Measurements from ENCODE around the gene MYH14. TPM values are rescaled to one million over a fixed set of nuclear protein-coding genes. Genes with fewer than 3 reads are reported as not detected.
A peak's percentile ranks its signal among the peaks of the same experiment; 100 is the strongest.

The MYH14 gene
- polyA plus RNA-seq, 3 donors: not detected

DNA sequence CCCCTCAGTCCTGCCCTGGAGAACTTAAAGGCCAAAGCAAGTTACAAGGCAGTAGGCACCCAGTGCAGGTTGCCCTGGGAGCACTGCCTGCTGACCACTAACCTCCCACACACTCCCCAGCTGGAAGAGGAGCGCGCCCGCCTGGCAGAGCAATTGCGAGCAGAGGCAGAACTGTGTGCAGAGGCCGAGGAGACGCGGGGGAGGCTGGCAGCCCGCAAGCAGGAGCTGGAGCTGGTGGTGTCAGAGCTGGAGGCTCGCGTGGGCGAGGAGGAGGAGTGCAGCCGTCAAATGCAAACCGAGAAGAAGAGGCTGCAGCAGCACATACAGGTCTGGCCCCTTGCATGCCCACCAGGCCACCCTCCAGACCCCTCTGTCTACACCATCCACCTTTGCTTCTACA lies 64.6 kb downstream of the MYH14 start:
- no peak overlapping the region for H3K4me3 Mint-ChIP-seq
- H2AFZ ChIP-seq (ENCODE audit: insufficient read depth, low read depth, low read length, poor library complexity, severe bottlenecking): no peak overlapping the region

DNA sequence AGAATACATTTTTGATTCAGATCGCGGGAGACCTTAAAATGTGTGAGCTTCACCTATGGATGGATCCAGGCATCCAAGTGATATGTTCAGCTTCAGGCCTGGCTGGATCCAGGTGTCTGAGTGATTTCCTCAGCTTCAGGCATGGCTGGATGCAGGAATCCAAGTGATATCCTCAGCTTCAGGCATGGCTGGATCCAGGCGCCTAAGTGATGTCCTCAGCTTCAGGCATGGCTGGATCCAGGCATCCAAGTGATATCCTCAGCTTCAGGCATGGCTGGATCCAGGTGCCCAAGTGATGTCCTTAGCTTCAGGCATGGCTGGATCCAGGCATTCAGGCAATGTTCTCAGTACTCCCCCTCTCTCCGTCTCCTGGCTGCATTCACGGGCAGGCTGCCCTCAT lies 65.1 kb downstream of the MYH14 start:
- Histone ChIP-seq H3K4me2 (replicated peaks; ENCODE audit: extremely low read depth, low read length, poor library complexity, severe bottlenecking) (no peak overlapping the region), H4K20me1 (ENCODE audit: insufficient read depth, low read length) (no peaks in the 10 kb centered on the region), H3K4me1 (ENCODE audit: control insufficient read depth in 1 of 2, insufficient read depth in 2 of 2, low read length in 2 of 2) (no peaks in the 10 kb centered on the region), H3K9ac (ENCODE audit: insufficient read depth, low read length, poor library complexity, severe bottlenecking) (no peak overlapping the region), H2AFZ (ENCODE audit: insufficient read depth, low read depth, low read length, poor library complexity, severe bottlenecking) (no peak overlapping the region), H3K4me3 (replicated peaks in 1 of 3; ENCODE audit: low read depth in 2 of 3, low read length in 3 of 3) (no peak overlapping the region), H3K27me3 (ENCODE audit: control insufficient read depth in 2 of 2, insufficient read depth in 2 of 2, low read length in 2 of 2) (no peaks in the 10 kb centered on the region), H3K9me3 (replicated peaks in 1 of 2; ENCODE audit: control insufficient read depth in 1 of 2, insufficient read depth in 1 of 2, low read length in 2 of 2) (no peaks in the 10 kb centered on the region), H3K36me3 (replicated peaks in 1 of 2; ENCODE audit: control insufficient read depth in 1 of 2, insufficient read depth in 2 of 2, low read length in 2 of 2) (no peaks in the 10 kb centered on the region), H3K27ac (ENCODE audit: low read depth in 1 of 2, low read length in 2 of 2) (no peak overlapping the region), H3K79me2 (ENCODE audit: insufficient read depth, low read length) (no peaks in the 10 kb centered on the region)
- H3K36me3 Mint-ChIP-seq: no peaks in the 10 kb centered on the region
- intact Hi-C loops (cut with micrococcal nuclease): no loop called here
- H3K27me3 Mint-ChIP-seq (ENCODE audit: low read depth in 3 of 3): peaks cover 5 to 18% (median 6%) of the 10 kb centered on the region in 3 donors
- peak overlapping the region in 1 of 7 donors; percentile 54 for H3K27ac Mint-ChIP-seq
- no peaks in the 10 kb centered on the region for H3K9me3 Mint-ChIP-seq
- H3K4me3 Mint-ChIP-seq: no peak overlapping the region
- no peak for DNase-seq
- WGBS (ENCODE audit: insufficient coverage): 100% methylated on average over 4 of the region's 5 CpGs
- no peaks in the 10 kb centered on the region for H3K4me1 Mint-ChIP-seq
- TF ChIP-seq, protein P1, sequence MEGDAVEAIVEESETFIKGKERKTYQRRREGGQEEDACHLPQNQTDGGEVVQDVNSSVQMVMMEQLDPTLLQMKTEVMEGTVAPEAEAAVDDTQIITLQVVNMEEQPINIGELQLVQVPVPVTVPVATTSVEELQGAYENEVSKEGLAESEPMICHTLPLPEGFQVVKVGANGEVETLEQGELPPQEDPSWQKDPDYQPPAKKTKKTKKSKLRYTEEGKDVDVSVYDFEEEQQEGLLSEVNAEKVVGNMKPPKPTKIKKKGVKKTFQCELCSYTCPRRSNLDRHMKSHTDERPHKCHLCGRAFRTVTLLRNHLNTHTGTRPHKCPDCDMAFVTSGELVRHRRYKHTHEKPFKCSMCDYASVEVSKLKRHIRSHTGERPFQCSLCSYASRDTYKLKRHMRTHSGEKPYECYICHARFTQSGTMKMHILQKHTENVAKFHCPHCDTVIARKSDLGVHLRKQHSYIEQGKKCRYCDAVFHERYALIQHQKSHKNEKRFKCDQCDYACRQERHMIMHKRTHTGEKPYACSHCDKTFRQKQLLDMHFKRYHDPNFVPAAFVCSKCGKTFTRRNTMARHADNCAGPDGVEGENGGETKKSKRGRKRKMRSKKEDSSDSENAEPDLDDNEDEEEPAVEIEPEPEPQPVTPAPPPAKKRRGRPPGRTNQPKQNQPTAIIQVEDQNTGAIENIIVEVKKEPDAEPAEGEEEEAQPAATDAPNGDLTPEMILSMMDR (IDR thresholded peaks at IDR 0.05): no peak

More for the DNA sequence above, 64.6 kb downstream of the MYH14 start:
- Histone ChIP-seq H3K27ac (ENCODE audit: low read depth in 1 of 2, low read length in 2 of 2) (no peak overlapping the region), H3K79me2 (ENCODE audit: insufficient read depth, low read length) (no peaks in the 10 kb centered on the region), H3K9me3 (replicated peaks in 1 of 2; ENCODE audit: control insufficient read depth in 1 of 2, insufficient read depth in 1 of 2, low read length in 2 of 2) (no peaks in the 10 kb centered on the region), H3K27me3 (ENCODE audit: control insufficient read depth in 2 of 2, insufficient read depth in 2 of 2, low read length in 2 of 2) (no peaks in the 10 kb centered on the region), H3K9ac (ENCODE audit: insufficient read depth, low read length, poor library complexity, severe bottlenecking) (no peak overlapping the region), H3K4me1 (ENCODE audit: control insufficient read depth in 1 of 2, insufficient read depth in 2 of 2, low read length in 2 of 2) (no peaks in the 10 kb centered on the region), H3K4me3 (replicated peaks in 1 of 3; ENCODE audit: low read depth in 2 of 3, low read length in 3 of 3) (no peak overlapping the region), H4K20me1 (ENCODE audit: insufficient read depth, low read length) (no peaks in the 10 kb centered on the region), H3K36me3 (replicated peaks in 1 of 2; ENCODE audit: control insufficient read depth in 1 of 2, insufficient read depth in 2 of 2, low read length in 2 of 2) (no peaks in the 10 kb centered on the region), H3K4me2 (replicated peaks; ENCODE audit: extremely low read depth, low read length, poor library complexity, severe bottlenecking) (no peak overlapping the region)
- no peaks in the 10 kb centered on the region for H3K36me3 Mint-ChIP-seq
- no CpG with 5 or more reads among the region's 13 CpGs for WGBS (ENCODE audit: insufficient coverage)
- no peaks in the 10 kb centered on the region for H3K4me1 Mint-ChIP-seq
- H3K27me3 Mint-ChIP-seq (ENCODE audit: low read depth in 3 of 3): peaks cover 5 to 18% (median 6%) of the 10 kb centered on the region in 3 donors
- H3K9me3 Mint-ChIP-seq: no peaks in the 10 kb centered on the region
- intact Hi-C loops (cut with micrococcal nuclease): no loop called here
- TF ChIP-seq, protein P1 (IDR thresholded peaks at IDR 0.05): no peak
- H3K27ac Mint-ChIP-seq: no peak overlapping the region
- DNase-seq: no peak

All from CD14-positive monocyte (primary cell).